Osteocyte (in vitro differentiated cells): ENCODE measurements around the gene GSTM4. TPM values are rescaled to one million over a fixed set of nuclear protein-coding genes. Genes with fewer than 3 reads are reported as not detected.

Experiments used
- DNase-seq: peaks from one replicate; pipeline ENCODE4 v3.0.0; 2021; ENCODE audit warnings: mixed read lengths; ENCODE audit not compliant: unreplicated experiment; ENCODE audit errors: extremely low spot score
- H3K27ac Mint-ChIP-seq: one replicate; pipeline ENCODE4 v1.8.0; 2021; ENCODE audit warnings: mild to moderate bottlenecking, mixed read lengths; ENCODE audit not compliant: unreplicated experiment
- H3K27me3 Mint-ChIP-seq: one replicate; pipeline ENCODE4 v1.8.0; 2021; ENCODE audit warnings: mixed read lengths; ENCODE audit not compliant: unreplicated experiment
- H3K36me3 Mint-ChIP-seq: one replicate; pipeline ENCODE4 v1.8.0; 2021; ENCODE audit warnings: mixed read lengths; ENCODE audit not compliant: unreplicated experiment
- H3K4me1 Mint-ChIP-seq: one replicate; pipeline ENCODE4 v1.8.0; 2021; ENCODE audit warnings: mixed read lengths; ENCODE audit not compliant: unreplicated experiment
- H3K4me3 Mint-ChIP-seq: one replicate; pipeline ENCODE4 v1.8.0; 2021; ENCODE audit warnings: mild to moderate bottlenecking, moderate library complexity, mixed read lengths; ENCODE audit not compliant: unreplicated experiment
- H3K9me3 Mint-ChIP-seq: one replicate; pipeline ENCODE4 v1.8.0; 2021; ENCODE audit warnings: mixed read lengths; ENCODE audit not compliant: unreplicated experiment
- CTCF ChIP-seq: fragments of 200-600 bp; sonication (generic); IDR thresholded peaks from 2 replicates; pipeline ENCODE4 v1.5.0; 2021; ENCODE audit warnings: antibody characterized with exemption, mild to moderate bottlenecking, moderate library complexity
- total RNA-seq: library from RNA; stranded (reverse); gene quantifications from 2 replicates; pipeline ENCODE4 v1.2.1, GENCODE V29; 2021

Gene GSTM4
- total RNA-seq, 1 donor from 2014 or later, result 25.1 TPM

GRCh38 chr1:109641078-109641740, 14.7 kb upstream of the GSTM4 start:
- DNase-seq, result no peak
- peaks cover 29% of the 10 kb centered on the region for H3K4me1 Mint-ChIP-seq
- H3K27me3 Mint-ChIP-seq, result no peaks in the 10 kb centered on the region
- peaks cover 2% of the 10 kb centered on the region for H3K9me3 Mint-ChIP-seq
- H3K27ac Mint-ChIP-seq, result no peak overlapping the region
- no peak overlapping the region for H3K4me3 Mint-ChIP-seq
- no peak for TF ChIP-seq CTCF
- H3K36me3 Mint-ChIP-seq, result no peaks in the 10 kb centered on the region

- no peak overlapping the region for H3K4me3 Mint-ChIP-seq
- no peak for TF ChIP-seq CTCF
- no peak for DNase-seq
- H3K27ac Mint-ChIP-seq, result no peak overlapping the region
- peaks cover 4% of the 10 kb centered on the region for H3K9me3 Mint-ChIP-seq
- no peaks in the 10 kb centered on the region for H3K27me3 Mint-ChIP-seq
- H3K4me1 Mint-ChIP-seq, result peaks cover 24% of the 10 kb centered on the region
- H3K36me3 Mint-ChIP-seq, result no peaks in the 10 kb centered on the region
Observed at GRCh38 chr1:109641861-109642260, 14.0 kb upstream of the GSTM4 start.

- H3K4me3 Mint-ChIP-seq, result no peak overlapping the region
- DNase-seq, result no peak
- H3K9me3 Mint-ChIP-seq, result peaks cover 4% of the 10 kb centered on the region
- H3K27me3 Mint-ChIP-seq, result peaks cover 4% of the 10 kb centered on the region
- H3K36me3 Mint-ChIP-seq, result peaks cover 2% of the 10 kb centered on the region
- no peak overlapping the region for H3K27ac Mint-ChIP-seq
- no peak for TF ChIP-seq CTCF
- H3K4me1 Mint-ChIP-seq, result peaks cover 24% of the 10 kb centered on the region
Observed at GRCh38 chr1:109642626-109643025, 13.3 kb upstream of the GSTM4 start.

- DNase-seq, result peak; percentile 91
Observed at GRCh38 chr1:109643385-109644230, 12.3 kb upstream of the GSTM4 start.

More at GRCh38 chr1:109643385-109644230, 12.3 kb upstream of the GSTM4 start:
- TF ChIP-seq CTCF, result peak; percentile 84
- Mint-ChIP-seq H3K4me1 (peaks cover 24% of the 10 kb centered on the region), H3K27me3 (peaks cover 4% of the 10 kb centered on the region), H3K27ac (no peak overlapping the region), H3K36me3 (peaks cover 2% of the 10 kb centered on the region), H3K4me3 (no peak overlapping the region), H3K9me3 (peaks cover 4% of the 10 kb centered on the region)
